K562 (cell line): Measurements from ENCODE around the gene SMAD1. TPM values are rescaled to one million over a fixed set of nuclear protein-coding genes. Genes with fewer than 3 reads are reported as not detected.

Experiments used
- ATAC-seq: fragments of 200-7000 bp; cut with Tn5 transposase; 3 replicates; pipeline ENCODE4 v1.9.1; 2020; ENCODE audit warnings: moderate library complexity
- BruUV-seq: library from RNA; stranded (reverse); fragments of 400-500 nt; replicated peaks from 2 replicates; lab custom pipeline; 2021; lab: Mats Ljungman, UMichigan
- CTCF ChIA-PET: fragments of 300-600 bp; formaldehyde crosslinking; extraction: SDS; loops from one replicate; lab custom pipeline; 2021; ENCODE audit warnings: low intra/inter-chr PET ratio; lab: Yijun Ruan, JAX
- POLR2A ChIA-PET: fragments of 300-600, 350-650 bp; sonication (Branson Sonifier 250); formaldehyde crosslinking; extraction: SDS; loops from one replicate; lab custom pipeline; 2021; ENCODE audit warnings: antibody characterized with exemption, inconsistent platforms; lab: Yijun Ruan, JAX
- DNase-seq, 4 experiments: peaks; one replicate each; pipeline versions ENCODE4 v3.0.0 to v3.0.0-alpha.2; 2011 to 2018; ENCODE audit warnings: low spot score in 3 of 4, mixed read lengths in 3 of 4; ENCODE audit errors: extremely low read depth in 1 of 4
- FAIRE-seq: peaks from 2 replicates; lab custom pipeline; 2011; peaks lifted over from hg19 to GRCh38; lab: Jason Lieb, UNC
- H2AFZ ChIP-seq: 2 replicates; pipeline ENCODE4 v1.6.0; 2011; ENCODE audit warnings: low read depth, low read length, control low read depth, inconsistent platforms
- H3K27ac ChIP-seq: fragments of 200-600 bp; 3 replicates; pipeline ENCODE4 v1.8.0; 2011; ENCODE audit warnings: low read depth, mild to moderate bottlenecking, control low read depth, inconsistent platforms, low read length, moderate library complexity, mixed read lengths; ENCODE audit errors: extremely low read depth
- H3K27me3 ChIP-seq, 2 experiments: fragments of 300-600 bp in 1 of 2; 2 replicates in 1 of 2; 3 replicates in 1 of 2; pipeline versions ENCODE4 v1.6.0 to v1.8.0; 2011; ENCODE audit warnings: inconsistent platforms in 2 of 2, low read length in 2 of 2, mild to moderate bottlenecking in 1 of 2, mixed read lengths in 1 of 2, moderate library complexity in 1 of 2; ENCODE audit not compliant: control insufficient read depth in 2 of 2, insufficient read depth in 2 of 2
- H3K36me3 ChIP-seq: fragments of 300-600 bp; 3 replicates; pipeline ENCODE4 v1.8.0; 2011; ENCODE audit warnings: mild to moderate bottlenecking, low read length, inconsistent platforms; ENCODE audit not compliant: control insufficient read depth, insufficient read depth
- H3K4me1 ChIP-seq, 2 experiments: fragments of 200-600 bp in 1 of 2; replicated peaks in 1 of 2; 2 replicates in 1 of 2; 3 replicates in 1 of 2; pipeline versions ENCODE4 v1.5.1 to v1.8.0; 2011; ENCODE audit warnings: inconsistent platforms in 2 of 2, low read length in 2 of 2, mild to moderate bottlenecking in 1 of 2, mixed read lengths in 1 of 2, moderate library complexity in 1 of 2; ENCODE audit not compliant: control insufficient read depth in 2 of 2, insufficient read depth in 2 of 2
- H3K4me2 ChIP-seq: 2 replicates; pipeline ENCODE4 v1.6.1; 2011; ENCODE audit warnings: low read length, control low read depth, inconsistent platforms, mixed read lengths; ENCODE audit not compliant: insufficient read depth
- H3K4me3 ChIP-seq: fragments of 200-600 bp; sonication (generic), shearing (Covaris generic); 2 replicates; pipeline ENCODE4 v1.5.1; 2016; ENCODE audit warnings: control low read depth, inconsistent platforms
- H3K79me2 ChIP-seq: fragments of 200-600 bp; 3 replicates; pipeline ENCODE4 v1.8.0; 2011; ENCODE audit warnings: low read length, inconsistent platforms; ENCODE audit not compliant: control insufficient read depth, insufficient read depth
- H3K9ac ChIP-seq, 2 experiments: 2 replicates each; pipeline versions ENCODE4 v1.6.0 to v1.6.1; 2011; ENCODE audit warnings: low read depth in 2 of 2, low read length in 2 of 2, control low read depth in 1 of 2, inconsistent platforms in 1 of 2, mild to moderate bottlenecking in 1 of 2, mixed read lengths in 1 of 2; ENCODE audit not compliant: insufficient read depth in 1 of 2
- H3K9me1 ChIP-seq: one replicate; pipeline ENCODE4 v1.6.0; 2011; ENCODE audit warnings: inconsistent platforms, mild to moderate bottlenecking, low read length, moderate library complexity; ENCODE audit not compliant: control insufficient read depth, insufficient read depth
- H3K9me3 ChIP-seq: replicated peaks from 2 replicates; pipeline ENCODE4 v1.5.1; 2011; ENCODE audit warnings: low read depth, low read length, inconsistent platforms; ENCODE audit not compliant: control insufficient read depth, insufficient read depth
- H4K20me1 ChIP-seq: replicated peaks from 2 replicates; pipeline ENCODE4 v1.6.1; 2011; ENCODE audit warnings: low read length, inconsistent platforms, mixed read lengths; ENCODE audit not compliant: control insufficient read depth, insufficient read depth
- ARID4B ChIP-seq: sonication (generic); formaldehyde crosslinking; IDR thresholded peaks from 2 replicates; pipeline ENCODE4 v1.8.0; 2022; ENCODE audit warnings: mild to moderate bottlenecking, missing genetic modification reagents
- POLR3A ChIP-seq: IDR thresholded peaks from 2 replicates; pipeline ENCODE4 v1.6.1; 2011; ENCODE audit warnings: borderline replicate concordance, mild to moderate bottlenecking, moderate library complexity; ENCODE audit not compliant: insufficient read length, insufficient read depth; ENCODE audit errors: extremely low read depth
- TBP ChIP-seq: optimal IDR thresholded peaks from 2 replicates; pipeline ENCODE3; 2011; ENCODE audit warnings: low read depth, low read length, improper control_type of control experiment
- WGBS: fragments of 100-300 bp; shearing (Covaris generic); methylation state at CpG from one replicate; pipeline ENCODE4 v1.1.6; 2016; ENCODE audit warnings: low coverage, mixed read lengths; ENCODE audit not compliant: insufficient coverage; ENCODE audit errors: missing lambda C conversion rate; 5-methylcytosine and 5-hydroxymethylcytosine counted together
- in situ Hi-C: fragments of 300-500 bp; cut with MboI; formaldehyde crosslinking; loops from 4 replicates; pipeline ENCODE4 v1.15.0; 2018; ENCODE audit warnings: inconsistent platforms, mixed read lengths
- intact Hi-C: fragments of 100-400 bp; cut with micrococcal nuclease; formaldehyde crosslinking; loops from 2 replicates; pipeline ENCODE4 v1.14.2; 2022
- polyA plus RNA-seq, 8 experiments: library from polyadenylated mRNA; depleted of rRNA in 4 of 8; stranded (reverse) in 5 of 8; unstranded in 3 of 8; fragments of >200 nt; fragmentation: Nextera tagmentation in 2 of 8; fragmentation: Illumina TruSeq in 1 of 8; extraction: Ambion mirVana in 2 of 8; extraction: Trizol in 1 of 8; gene quantifications; 2 replicates each; pipeline versions ENCODE4 v1.2.1 to v1.2.3, GENCODE V29; 2011 to 2014; ENCODE audit warnings: inconsistent platforms in 1 of 8, missing spikeins in 1 of 8
- total RNA-seq, 7 experiments: library from RNA; depleted of rRNA in 6 of 7; stranded (reverse); fragments of >200 nt in 6 of 7; fragmentation: Illumina TruSeq in 2 of 7; extraction: Trizol in 2 of 7; gene quantifications; 2 replicates each; pipeline versions ENCODE4 v1.2.1 to v1.2.3, GENCODE V29; 2011 to 2021; ENCODE audit warnings: low replicate concordance in 1 of 7

SMAD1 gene
- total and polyA plus RNA-seq, 9 of the 15 experiments (the other 6 are each of a cell fraction or from before 2014, with no cell fraction given) = 0.05 to 0.54 (median 0.21) TPM; not detected in 3

GRCh38 chr4:145528601-145529000 is 46.9 kb downstream of the SMAD1 start:
- Histone ChIP-seq H3K79me2 (no peaks in the 10 kb centered on the region), H2AFZ (no peak overlapping the region), H3K4me3 (no peak overlapping the region), H3K9ac (no peak overlapping the region), H3K36me3 (no peaks in the 10 kb centered on the region), H3K4me2 (no peak overlapping the region), H3K9me1 (no peaks in the 10 kb centered on the region), H3K27me3 (no peaks in the 10 kb centered on the region), H3K9me3 (no peaks in the 10 kb centered on the region), H3K4me1 (no peaks in the 10 kb centered on the region), H4K20me1 (no peaks in the 10 kb centered on the region)
- intact Hi-C loops = no loop called here
- FAIRE-seq = no peak
- POLR2A ChIA-PET = no interaction called here
- no TSS peak for BruUV-seq
- WGBS = 0% methylated on average over 3 of the region's 3 CpGs
- no peak for DNase-seq
- no peak for ATAC-seq
- no peak for TF ChIP-seq ARID4B
- peak; percentile 61 for TF ChIP-seq POLR3A
- peak; percentile 52 for TF ChIP-seq TBP
- TF ChIP-seq, all 486 proteins: peak for 2
- H3K27ac ChIP-seq = no peak overlapping the region
- CTCF ChIA-PET = interaction anchor here (0.5 kb wide), 1 partner anchor 67 kb away, joined by 3 read pairs; no protein-coding TSS in a partner anchor
- in situ Hi-C loops = no loop called here
